CD4-positive, alpha-beta memory T cell (primary cell): Measurements from ENCODE around the gene SCFD2. TPM values are rescaled to one million over a fixed set of nuclear protein-coding genes. Genes with fewer than 3 reads are reported as not detected.
"Not testable (repeated sequence)": the region's sequence is repeated elsewhere in the genome, so short reads cannot be mapped to it uniquely, and the experiment has no call there.

Source experiments
- CTCF ChIA-PET: fragments of 350-600 bp; sonication (Branson Sonifier 250); formaldehyde crosslinking; loops from one replicate; lab custom pipeline; 2021; ENCODE audit warnings: inconsistent platforms; ENCODE audit not compliant: partially characterized antibody; lab: Charles Lee
- POLR2A ChIA-PET: fragments of 350-600 bp; sonication (Branson Sonifier 250); formaldehyde crosslinking; loops from one replicate; lab custom pipeline; 2021; ENCODE audit not compliant: partially characterized antibody; lab: Charles Lee
- DNase-seq, 5 donors: peaks; one replicate each; pipeline versions ENCODE4 v3.0.0 to v3.0.0-alpha.2; 2020 to 2022; ENCODE audit warnings: mixed read lengths in 1 of 5
- H3K27ac ChIP-seq: one replicate; pipeline ENCODE4 v1.7.0; 2013; ENCODE audit warnings: low read depth, low read length
- H3K27me3 ChIP-seq: 2 replicates; pipeline ENCODE4 v1.7.0; 2013; ENCODE audit warnings: mild to moderate bottlenecking, low read length, moderate library complexity; ENCODE audit not compliant: insufficient read depth
- H3K36me3 ChIP-seq: 2 replicates; pipeline ENCODE4 v1.7.0; 2013; ENCODE audit warnings: mild to moderate bottlenecking, low read length, moderate library complexity; ENCODE audit not compliant: insufficient read depth
- H3K4me1 ChIP-seq: 2 replicates; pipeline ENCODE4 v1.7.0; 2013; ENCODE audit warnings: mild to moderate bottlenecking, low read length, moderate library complexity; ENCODE audit not compliant: insufficient read depth
- H3K4me3 ChIP-seq, 2 donors: one replicate each; pipeline ENCODE4 v1.7.0; 2013; ENCODE audit warnings: low read length in 2 of 2, mild to moderate bottlenecking in 1 of 2
- H3K9me3 ChIP-seq, 2 donors: one replicate each; pipeline ENCODE4 v1.7.0; 2013; ENCODE audit warnings: low read length in 2 of 2, control low read depth in 1 of 2; ENCODE audit not compliant: control insufficient read depth in 1 of 2
- H3K27ac Mint-ChIP-seq, 7 donors: one replicate each; pipeline ENCODE4 v1.8.0; 2020 to 2021; ENCODE audit warnings: mixed read lengths in 7 of 7, mild to moderate bottlenecking in 6 of 7, inconsistent platforms in 3 of 7, moderate library complexity in 3 of 7
- H3K27me3 Mint-ChIP-seq, 2 donors: one replicate each; pipeline ENCODE4 v1.8.0; 2020 to 2021; ENCODE audit warnings: mixed read lengths in 2 of 2
- H3K36me3 Mint-ChIP-seq, 2 donors: one replicate each; pipeline ENCODE4 v1.8.0; 2020 to 2021; ENCODE audit warnings: mixed read lengths in 2 of 2, inconsistent platforms in 1 of 2, mild to moderate bottlenecking in 1 of 2
- H3K4me1 Mint-ChIP-seq, 4 donors: one replicate each; pipeline ENCODE4 v1.8.0; 2020 to 2021; ENCODE audit warnings: mixed read lengths in 4 of 4, mild to moderate bottlenecking in 1 of 4
- H3K4me3 Mint-ChIP-seq, 8 donors: one replicate each; pipeline ENCODE4 v1.8.0; 2020 to 2021; ENCODE audit warnings: mixed read lengths in 8 of 8, mild to moderate bottlenecking in 7 of 8, moderate library complexity in 6 of 8, inconsistent platforms in 3 of 8
- H3K9me3 Mint-ChIP-seq, 8 donors: one replicate each; pipeline ENCODE4 v1.8.0; 2020 to 2021; ENCODE audit warnings: mixed read lengths in 8 of 8, mild to moderate bottlenecking in 5 of 8, inconsistent platforms in 3 of 8, moderate library complexity in 1 of 8
- intact Hi-C: fragments of 100-400 bp; cut with micrococcal nuclease; formaldehyde crosslinking; loops from one replicate; pipeline ENCODE4 v1.15.1; 2023
- polyA plus RNA-seq, 2 donors: library from polyadenylated mRNA; unstranded; fragments of 300-500 nt; fragmentation: Illumina TruSeq; gene quantifications; one replicate each; pipeline ENCODE4 v1.2.3, GENCODE V29; 2021
- total RNA-seq, 2 experiments: library from RNA; stranded (reverse); gene quantifications; one replicate each; pipeline ENCODE4 v1.2.3, GENCODE V29; 2021

The SCFD2 gene
- total and polyA plus RNA-seq, 4 experiments from 2014 or later = 12.4 to 21.2 (median 13.5) TPM

- no peaks in the 10 kb centered on the region for H3K36me3 ChIP-seq
- no peak for DNase-seq
- H3K4me1 Mint-ChIP-seq = peaks cover 0 to 3% (median 0%) of the 10 kb centered on the region in 4 donors
- no peak overlapping the region for H3K4me3 Mint-ChIP-seq
- no peaks in the 10 kb centered on the region for H3K27me3 Mint-ChIP-seq
- no peaks in the 10 kb centered on the region for H3K9me3 ChIP-seq
- POLR2A ChIA-PET = no interaction called here
- intact Hi-C loops = no loop called here
- H3K4me3 ChIP-seq = no peak overlapping the region
- CTCF ChIA-PET = no interaction called here
- no peak overlapping the region for H3K27ac ChIP-seq
- H3K9me3 Mint-ChIP-seq = peaks cover 0 to 18% (median 11%) of the 10 kb centered on the region in 8 donors
- H3K27me3 ChIP-seq = no peaks in the 10 kb centered on the region
- H3K4me1 ChIP-seq = no peaks in the 10 kb centered on the region
- H3K27ac Mint-ChIP-seq = no peak overlapping the region
- peaks cover 28 to 44% of the 10 kb centered on the region in 2 donors for H3K36me3 Mint-ChIP-seq
Observed at GRCh38 chr4:53267026-53267425, 98.8 kb downstream of the SCFD2 start.

- H3K27ac Mint-ChIP-seq, H3K27ac ChIP-seq, DNase-seq, H3K4me3 ChIP-seq, intact Hi-C loops, H3K27me3 ChIP-seq, CTCF ChIA-PET, POLR2A ChIA-PET, H3K4me1 Mint-ChIP-seq, H3K9me3 ChIP-seq, H3K27me3 Mint-ChIP-seq, H3K4me1 ChIP-seq, H3K4me3 Mint-ChIP-seq, H3K36me3 ChIP-seq: not testable (repeated sequence)
- Mint-ChIP-seq H3K9me3 (peaks cover 7 to 46% (median 29%) of the 10 kb centered on the region in 8 donors), H3K36me3 (peaks cover 13 to 18% of the 10 kb centered on the region in 2 donors)
Observed at GRCh38 chr4:53255986-53256385, 109.9 kb downstream of the SCFD2 start.

GRCh38 chr4:53240573-53240972 is 125.3 kb downstream of the SCFD2 start:
- Mint-ChIP-seq H3K27ac (no peak overlapping the region), H3K36me3 (peaks cover 35 to 55% of the 10 kb centered on the region in 2 donors), H3K4me1 (peaks cover 0 to 15% (median 2%) of the 10 kb centered on the region in 4 donors), H3K4me3 (no peak overlapping the region), H3K9me3 (peaks cover 0 to 24% (median 13%) of the 10 kb centered on the region in 8 donors), H3K27me3 (no peaks in the 10 kb centered on the region)
- Histone ChIP-seq H3K4me3 (no peak overlapping the region), H3K27me3 (no peaks in the 10 kb centered on the region), H3K36me3 (no peaks in the 10 kb centered on the region), H3K4me1 (no peaks in the 10 kb centered on the region), H3K9me3 (no peaks in the 10 kb centered on the region), H3K27ac (no peak overlapping the region)
- intact Hi-C loops = no loop called here
- DNase-seq = no peak
- POLR2A ChIA-PET = no interaction called here
- CTCF ChIA-PET = no interaction called here

- POLR2A ChIA-PET, H3K36me3 ChIP-seq, H3K9me3 Mint-ChIP-seq, H3K27ac Mint-ChIP-seq, H3K4me3 Mint-ChIP-seq, H3K27me3 ChIP-seq, H3K27me3 Mint-ChIP-seq, DNase-seq, H3K9me3 ChIP-seq, H3K27ac ChIP-seq, H3K4me1 ChIP-seq, H3K4me3 ChIP-seq, CTCF ChIA-PET, intact Hi-C loops: not testable (repeated sequence)
- Mint-ChIP-seq H3K4me1 (peaks cover 0 to 13% (median 3%) of the 10 kb centered on the region in 4 donors), H3K36me3 (peaks cover 22 to 44% of the 10 kb centered on the region in 2 donors)
Observed at GRCh38 chr4:53238352-53238751, 127.5 kb downstream of the SCFD2 start.

- H3K27ac ChIP-seq, H3K27me3 ChIP-seq, H3K9me3 Mint-ChIP-seq, POLR2A ChIA-PET, DNase-seq, H3K9me3 ChIP-seq, H3K27me3 Mint-ChIP-seq, H3K4me3 ChIP-seq, CTCF ChIA-PET, H3K4me1 ChIP-seq, H3K4me3 Mint-ChIP-seq, H3K27ac Mint-ChIP-seq, intact Hi-C loops, H3K36me3 ChIP-seq: not testable (repeated sequence)
- H3K36me3 Mint-ChIP-seq = peaks cover 17 to 40% of the 10 kb centered on the region in 2 donors
- H3K4me1 Mint-ChIP-seq = peaks cover under 1 to 11% (median 3%) of the 10 kb centered on the region in 4 donors
Observed at GRCh38 chr4:53237811-53238210, 128.1 kb downstream of the SCFD2 start.

GRCh38 chr4:53236624-53237023 is 129.2 kb downstream of the SCFD2 start:
- H3K4me3 Mint-ChIP-seq, H3K27ac ChIP-seq, H3K9me3 Mint-ChIP-seq, H3K4me3 ChIP-seq, POLR2A ChIA-PET, H3K4me1 ChIP-seq, H3K9me3 ChIP-seq, CTCF ChIA-PET, H3K27me3 ChIP-seq, H3K27me3 Mint-ChIP-seq, H3K36me3 ChIP-seq, H3K27ac Mint-ChIP-seq, intact Hi-C loops, DNase-seq: not testable (repeated sequence)
- Mint-ChIP-seq H3K4me1 (peaks cover 2 to 10% (median 4%) of the 10 kb centered on the region in 4 donors), H3K36me3 (peaks cover 14 to 43% of the 10 kb centered on the region in 2 donors)

- ChIA-PET CTCF (no interaction called here), POLR2A (no interaction called here)
- Histone ChIP-seq H3K36me3 (no peaks in the 10 kb centered on the region), H3K4me1 (no peaks in the 10 kb centered on the region), H3K27me3 (no peaks in the 10 kb centered on the region), H3K4me3 (no peak overlapping the region), H3K9me3 (no peaks in the 10 kb centered on the region), H3K27ac (no peak overlapping the region)
- no peak overlapping the region for H3K4me3 Mint-ChIP-seq
- no peak for DNase-seq
- peaks cover 19 to 40% of the 10 kb centered on the region in 2 donors for H3K36me3 Mint-ChIP-seq
- H3K27ac Mint-ChIP-seq = peak overlapping the region in 1 of 7 donors; percentile 12
- no peaks in the 10 kb centered on the region for H3K27me3 Mint-ChIP-seq
- H3K9me3 Mint-ChIP-seq = peaks cover 0 to 3% (median 0%) of the 10 kb centered on the region in 8 donors
- H3K4me1 Mint-ChIP-seq = peaks cover 2 to 7% (median 4%) of the 10 kb centered on the region in 4 donors
- intact Hi-C loops = no loop called here
Observed at GRCh38 chr4:53235547-53235946, 130.3 kb downstream of the SCFD2 start.

GRCh38 chr4:53234669-53235068 is 131.2 kb downstream of the SCFD2 start:
- no peak overlapping the region for H3K27ac Mint-ChIP-seq
- no peaks in the 10 kb centered on the region for H3K36me3 ChIP-seq
- intact Hi-C loops = no loop called here
- H3K4me3 Mint-ChIP-seq = no peak overlapping the region
- ChIA-PET POLR2A (no interaction called here), CTCF (no interaction called here)
- peaks cover 0 to 3% (median 0%) of the 10 kb centered on the region in 8 donors for H3K9me3 Mint-ChIP-seq
- H3K4me3 ChIP-seq = no peak overlapping the region
- no peak for DNase-seq
- no peaks in the 10 kb centered on the region for H3K9me3 ChIP-seq
- peaks cover 2 to 7% (median 4%) of the 10 kb centered on the region in 4 donors for H3K4me1 Mint-ChIP-seq
- peaks cover 13 to 32% of the 10 kb centered on the region in 2 donors for H3K36me3 Mint-ChIP-seq
- H3K27ac ChIP-seq = no peak overlapping the region
- no peaks in the 10 kb centered on the region for H3K27me3 ChIP-seq
- H3K27me3 Mint-ChIP-seq = no peaks in the 10 kb centered on the region
- H3K4me1 ChIP-seq = no peaks in the 10 kb centered on the region
